NCI-H82 treated with DMSO at 0.1 percent for 48 hours (cell line): Measurements from ENCODE around the gene XYLT1.
"Not testable (repeated sequence)": the region's sequence is repeated elsewhere in the genome, so short reads cannot be mapped to it uniquely, and the experiment has no call there.

ENCODE experiments used
- DNase-seq: peaks from one replicate; lab custom pipeline; 2025; ENCODE audit not compliant: unreplicated experiment; lab: John Stamatoyannopoulos, UW

XYLT1 gene

DNA sequence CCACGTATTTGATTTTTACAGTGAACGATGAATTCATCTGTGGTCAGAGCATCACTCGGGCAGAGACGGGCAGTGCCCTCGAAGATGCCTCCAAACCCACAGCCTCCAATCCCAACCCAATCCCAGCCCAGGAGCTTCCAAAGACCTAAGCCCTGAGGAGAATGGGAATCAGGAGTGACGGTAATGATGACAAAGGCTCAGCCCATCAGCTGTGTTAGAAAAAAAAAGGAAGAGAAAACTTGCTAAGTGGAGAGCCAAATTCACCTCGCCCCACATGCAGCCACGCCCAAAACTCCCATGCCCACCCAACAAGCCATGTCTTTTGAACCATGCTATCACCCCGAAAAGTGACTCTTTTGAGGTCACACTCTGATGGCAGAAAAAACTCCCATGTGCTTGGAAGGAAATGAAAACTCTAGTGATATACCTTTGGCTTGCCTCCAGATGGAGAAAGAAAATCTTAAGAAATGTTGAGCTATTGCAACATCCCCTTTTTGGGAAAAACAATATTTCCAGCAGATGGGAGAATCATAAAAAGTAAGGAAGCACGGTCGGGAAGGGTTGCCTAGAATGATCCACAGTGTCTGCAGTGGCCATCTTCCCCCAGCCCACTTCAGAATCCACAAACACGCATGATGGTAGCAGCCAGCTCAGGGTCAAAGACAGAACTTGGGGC is 37.7 kb downstream of the XYLT1 start:
- DNase-seq: no peak

GRCh38 chr16:17431968-17432625 is 38.7 kb downstream of the XYLT1 start:
- DNase-seq: no peak

DNA sequence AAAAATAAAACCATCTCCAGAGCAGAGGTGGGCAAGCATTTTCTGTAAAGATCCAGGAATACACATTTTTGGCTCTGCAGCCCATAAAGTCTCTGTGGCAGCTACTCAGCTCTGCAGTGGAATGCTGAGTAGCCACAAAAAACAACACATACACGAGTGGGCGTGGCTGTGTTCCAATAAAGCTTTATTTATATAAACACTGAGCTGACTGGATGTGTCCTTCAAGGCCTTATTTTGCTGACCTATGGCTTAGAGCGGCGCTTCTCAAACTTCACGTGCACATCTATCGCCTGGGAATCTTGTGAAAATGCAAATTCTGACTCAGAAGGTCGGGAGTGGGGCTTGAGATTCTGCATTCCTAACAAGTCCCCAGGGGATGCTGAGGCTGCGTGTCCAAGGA is 39.7 kb downstream of the XYLT1 start:
- DNase-seq: no peak

GRCh38 chr16:17426451-17426850 is 44.3 kb downstream of the XYLT1 start:
- no peak for DNase-seq

DNA sequence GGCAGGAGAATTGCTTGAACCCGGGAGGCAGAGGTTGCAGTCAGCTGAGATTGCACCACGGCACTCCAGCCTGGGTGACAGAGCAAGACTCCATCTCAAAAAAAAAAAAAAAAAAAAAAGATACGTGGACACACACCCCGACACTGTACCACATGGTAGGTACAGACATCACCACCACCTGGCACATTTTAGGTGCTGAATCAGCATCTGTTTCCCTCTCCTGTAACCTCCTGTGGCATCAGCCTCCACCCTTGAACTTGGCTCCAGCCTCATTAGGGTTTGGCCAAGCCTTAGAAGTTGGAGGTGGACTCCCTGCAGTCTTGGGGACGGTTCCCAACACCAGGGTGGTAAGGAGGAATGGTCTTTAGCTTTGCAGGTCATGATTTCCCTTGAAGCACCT is 46.0 kb downstream of the XYLT1 start:
- no peak for DNase-seq

DNA sequence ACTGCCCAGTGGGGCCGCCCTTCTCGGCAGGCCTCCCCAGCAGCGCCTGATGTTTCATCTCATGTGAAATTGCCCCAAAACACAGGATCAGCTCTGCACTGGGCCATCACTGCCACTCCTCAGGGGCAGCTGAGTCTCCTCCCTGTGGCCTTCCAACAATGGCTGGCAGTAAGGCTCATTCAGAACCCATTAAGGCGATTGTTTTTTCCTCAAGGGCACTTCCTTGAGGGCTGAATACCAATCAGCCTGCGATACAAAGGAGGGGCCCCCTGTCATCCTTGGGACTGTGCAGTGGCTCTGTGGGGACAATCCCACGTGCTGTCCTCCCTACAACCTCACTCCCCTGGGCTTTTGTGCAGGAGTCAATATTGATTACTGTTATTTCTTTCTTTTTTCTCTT is 47.5 kb downstream of the XYLT1 start:
- no peak for DNase-seq

- no peak for DNase-seq
These were observed 49.9 kb downstream of the XYLT1 start for GRCh38 chr16:17420816-17421215.

GRCh38 chr16:17419266-17419665 is 51.5 kb downstream of the XYLT1 start:
- DNase-seq: no peak

- DNase-seq: no peak
These were observed 53.0 kb downstream of the XYLT1 start for GRCh38 chr16:17417740-17418139.

GRCh38 chr16:17416461-17417311 is 54.1 kb downstream of the XYLT1 start:
- no peak for DNase-seq

- no peak for DNase-seq
These were observed 55.8 kb downstream of the XYLT1 start for GRCh38 chr16:17414916-17415315.

DNA sequence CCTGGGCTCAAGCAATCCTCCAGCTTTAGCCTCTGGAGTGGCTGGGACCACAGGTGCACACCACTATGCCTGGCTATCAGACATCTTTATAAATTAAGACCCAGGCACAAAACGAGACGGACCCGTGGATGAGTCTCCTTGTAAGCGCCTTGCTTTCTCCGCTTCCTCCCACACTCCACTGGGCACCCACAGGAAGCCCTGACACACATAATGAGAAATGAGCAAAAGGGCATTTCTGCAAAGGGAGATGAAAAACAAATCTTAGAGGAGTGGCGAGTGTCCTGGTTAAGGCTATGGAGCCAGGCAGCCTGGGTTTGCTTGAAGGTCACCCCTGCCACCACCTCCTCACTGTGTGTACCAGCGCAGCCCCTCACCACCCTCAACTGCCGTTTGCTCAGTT is 56.3 kb downstream of the XYLT1 start:
- DNase-seq: no peak

- no peak for DNase-seq
These were observed 57.3 kb downstream of the XYLT1 start for GRCh38 chr16:17413508-17413907.

DNA sequence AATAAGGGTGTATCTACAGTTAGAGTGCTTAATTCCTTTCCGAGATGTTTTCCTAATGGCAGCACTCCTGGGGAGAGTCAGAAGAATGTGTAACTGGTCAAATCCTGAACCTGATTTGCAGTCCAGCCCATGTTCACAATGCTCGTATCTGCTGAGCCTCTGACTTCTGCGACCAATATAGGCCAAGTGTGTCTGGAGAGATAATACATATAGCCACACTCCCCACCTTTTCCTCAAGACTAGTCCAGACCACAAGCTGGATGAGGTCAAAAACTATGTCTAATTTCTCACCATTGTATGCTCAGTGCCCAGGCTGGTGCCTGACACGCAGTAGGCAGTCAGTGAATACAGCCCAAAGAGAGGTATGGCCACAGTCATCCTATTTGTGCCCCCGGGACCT is 58.0 kb downstream of the XYLT1 start:
- DNase-seq: no peak

DNA sequence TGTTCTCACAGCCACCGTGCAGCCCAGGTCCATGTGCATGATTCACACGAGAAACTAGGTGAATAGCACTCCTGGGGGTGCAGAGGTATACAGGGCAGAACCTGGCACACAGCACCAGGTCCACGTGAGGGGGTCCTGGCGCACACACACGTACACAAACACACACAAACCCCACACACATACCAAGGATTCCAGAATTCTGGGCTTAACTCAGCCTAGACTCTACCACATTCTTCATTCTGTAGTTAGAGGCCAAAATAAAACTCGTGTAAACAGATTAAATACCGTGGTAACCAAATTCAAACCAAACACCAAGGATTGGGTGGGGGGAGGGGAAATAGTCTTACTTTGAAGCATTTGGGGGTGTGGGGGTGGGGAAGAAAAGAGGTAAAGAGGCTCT is 58.5 kb downstream of the XYLT1 start:
- DNase-seq: no peak

- no peak for DNase-seq
These were observed 59.5 kb downstream of the XYLT1 start for GRCh38 chr16:17411263-17411662.

DNA sequence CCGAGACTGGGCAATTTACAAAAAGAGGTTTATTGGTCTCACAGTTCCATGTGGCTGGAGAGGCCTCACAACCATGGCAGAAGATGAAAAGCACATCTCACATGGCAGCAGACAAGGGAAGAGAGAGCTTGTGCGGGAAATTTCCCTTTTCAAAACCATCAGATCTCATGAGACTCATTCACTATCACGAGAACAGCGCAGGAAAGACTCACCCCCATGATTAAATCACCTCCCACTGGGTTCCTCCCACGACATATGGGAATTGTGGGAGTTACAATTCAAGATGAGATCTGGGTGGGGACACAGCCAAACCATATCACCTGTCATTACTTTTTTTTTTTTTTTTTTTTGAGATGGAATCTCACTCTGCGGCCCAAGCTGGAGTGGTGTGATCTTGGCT is 60.4 kb downstream of the XYLT1 start:
- not testable (repeated sequence) for DNase-seq

GRCh38 chr16:17409894-17410293 is 60.9 kb downstream of the XYLT1 start:
- DNase-seq: no peak

- no peak for DNase-seq
These were observed 61.8 kb downstream of the XYLT1 start for GRCh38 chr16:17408955-17409441.

- no peak for DNase-seq
These were observed 62.5 kb downstream of the XYLT1 start for GRCh38 chr16:17408296-17408695.

DNA sequence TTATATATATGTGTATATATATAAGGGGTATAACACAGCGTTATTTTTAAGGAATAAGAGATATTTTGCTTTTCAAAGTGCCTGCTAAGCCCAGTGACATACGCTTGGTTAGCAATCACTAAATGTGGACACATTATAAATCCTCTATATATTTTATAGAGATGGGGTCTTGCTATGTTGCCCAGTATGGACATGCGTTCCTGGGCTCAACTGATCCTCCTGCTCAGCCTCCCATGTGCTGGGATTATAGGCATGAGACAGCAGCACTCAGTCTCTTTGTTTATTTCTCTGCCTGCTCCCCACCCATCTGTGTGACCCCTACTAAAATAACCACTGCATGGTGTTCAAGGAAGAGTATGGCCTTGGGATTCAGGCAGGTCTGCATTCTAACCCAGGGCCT is 63.4 kb downstream of the XYLT1 start:
- DNase-seq: no peak
